Activated T-helper 17 cell treated with anti-CD3 and anti-CD28 coated beads, Interleukin-2, amount 50 U/mL, for 72 hours (primary cell): ENCODE results near the gene NGRN. TPM values are rescaled to one million over a fixed set of nuclear protein-coding genes. Genes with fewer than 3 reads are reported as not detected.
"Not testable (repeated sequence)": the region's sequence is repeated elsewhere in the genome, so short reads cannot be mapped to it uniquely, and the experiment has no call there.

Source experiments
- ATAC-seq: fragments of 150-1000 bp; cut with Tn5 transposase; replicated peaks from 2 replicates; pipeline ENCODE4 v1.10.0; 2021; ENCODE audit warnings: mild to moderate bottlenecking, moderate library complexity
- H3K27ac Mint-ChIP-seq: one replicate; pipeline ENCODE4 v1.8.0; 2022; ENCODE audit warnings: mixed read lengths
- H3K27me3 Mint-ChIP-seq: one replicate; pipeline ENCODE4 v1.8.0; 2022; ENCODE audit warnings: mixed read lengths
- H3K36me3 Mint-ChIP-seq: one replicate; pipeline ENCODE4 v1.8.0; 2022; ENCODE audit warnings: low read depth, mild to moderate bottlenecking, mixed read lengths
- H3K4me1 Mint-ChIP-seq: one replicate; pipeline ENCODE4 v1.8.0; 2022; ENCODE audit warnings: mixed read lengths
- H3K4me3 Mint-ChIP-seq: one replicate; pipeline ENCODE4 v1.8.0; 2022; ENCODE audit warnings: mild to moderate bottlenecking, mixed read lengths
- H3K9me3 Mint-ChIP-seq: one replicate; pipeline ENCODE4 v1.8.0; 2022; ENCODE audit warnings: mixed read lengths
- total RNA-seq, 2 donors: library from RNA; stranded (reverse); gene quantifications; one replicate each; pipeline ENCODE4 v1.2.3, GENCODE V29; 2022

The NGRN gene
- total RNA-seq, 2 donors from 2014 or later, result 22.4 to 31.1 TPM

DNA sequence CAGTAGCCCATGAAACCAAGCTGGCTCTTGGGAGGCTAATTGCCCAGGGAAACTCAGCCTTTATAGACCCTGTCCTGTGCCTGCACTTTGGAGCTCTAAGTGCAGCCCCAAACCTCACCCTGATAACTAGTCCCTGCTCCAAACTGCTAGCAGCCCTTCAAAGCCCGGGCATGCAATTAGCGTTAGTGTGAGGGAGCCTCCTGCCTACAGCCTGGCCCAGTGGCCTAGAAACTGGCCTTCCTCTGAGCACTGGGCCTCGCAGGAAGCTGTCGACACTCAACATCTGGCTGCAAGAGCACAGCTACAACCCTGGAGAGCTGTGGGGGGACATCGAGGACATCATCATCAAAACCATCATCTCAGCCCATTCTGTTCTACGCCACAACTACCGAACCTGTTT is 7.7 kb upstream of the NGRN start:
- Mint-ChIP-seq H3K4me1 (peaks cover 4% of the 10 kb centered on the region), H3K36me3 (no peaks in the 10 kb centered on the region), H3K9me3 (no peaks in the 10 kb centered on the region), H3K27me3 (no peaks in the 10 kb centered on the region), H3K27ac (no peak overlapping the region), H3K4me3 (no peak overlapping the region)
- no peak for ATAC-seq

- H3K4me3 Mint-ChIP-seq, result peak overlapping the region; percentile 25
- no peaks in the 10 kb centered on the region for H3K27me3 Mint-ChIP-seq
- peak overlapping the region; percentile 77 for H3K27ac Mint-ChIP-seq
- peak; percentile 90 for ATAC-seq
- H3K4me1 Mint-ChIP-seq, result peaks cover 4% of the 10 kb centered on the region
- no peaks in the 10 kb centered on the region for H3K36me3 Mint-ChIP-seq
- H3K9me3 Mint-ChIP-seq, result no peaks in the 10 kb centered on the region
Observed at GRCh38 chr15:90259524-90259923, 5.9 kb upstream of the NGRN start.

- not testable (repeated sequence) for H3K9me3 Mint-ChIP-seq, H3K27ac Mint-ChIP-seq, H3K36me3 Mint-ChIP-seq, ATAC-seq, H3K27me3 Mint-ChIP-seq, H3K4me1 Mint-ChIP-seq, H3K4me3 Mint-ChIP-seq
Observed at GRCh38 chr15:90260731-90261130, 4.7 kb upstream of the NGRN start.

- Mint-ChIP-seq H3K27ac (peak overlapping the region; percentile 7), H3K9me3 (no peaks in the 10 kb centered on the region), H3K27me3 (no peaks in the 10 kb centered on the region), H3K4me1 (peaks cover 4% of the 10 kb centered on the region), H3K36me3 (peaks cover 9% of the 10 kb centered on the region), H3K4me3 (no peak overlapping the region)
- ATAC-seq, result no peak
Observed at GRCh38 chr15:90261811-90262210, 3.7 kb upstream of the NGRN start.

DNA sequence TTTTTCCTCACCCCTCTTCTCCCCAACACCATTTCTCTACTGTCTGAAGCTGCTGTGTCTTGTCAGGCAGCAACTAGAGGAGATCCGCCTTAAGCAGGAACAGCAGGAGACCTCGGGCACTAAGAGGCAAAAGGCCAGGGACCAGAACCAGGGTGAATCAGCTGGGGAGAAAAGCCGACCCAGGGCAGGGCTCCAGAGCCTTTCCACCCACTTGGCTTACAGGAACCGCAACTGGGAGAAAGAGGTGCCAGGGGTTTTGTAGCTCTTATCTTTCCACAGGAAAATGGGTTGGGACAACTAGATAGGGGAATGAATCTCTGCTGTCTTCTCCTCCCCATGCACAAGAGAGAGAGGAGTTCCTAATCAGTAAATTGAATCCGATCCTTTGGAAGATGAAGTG is 3.0 kb upstream of the NGRN start:
- Mint-ChIP-seq H3K27me3 (no peaks in the 10 kb centered on the region), H3K4me3 (no peak overlapping the region), H3K27ac (peak overlapping the region; percentile 7), H3K9me3 (no peaks in the 10 kb centered on the region), H3K36me3 (peaks cover 15% of the 10 kb centered on the region), H3K4me1 (peaks cover 4% of the 10 kb centered on the region)
- no peak for ATAC-seq

- H3K27ac Mint-ChIP-seq, result peak overlapping the region; percentile 98
- H3K9me3 Mint-ChIP-seq, result no peaks in the 10 kb centered on the region
- peak; percentile 69 for ATAC-seq
- H3K36me3 Mint-ChIP-seq, result peaks cover 36% of the 10 kb centered on the region
- H3K4me1 Mint-ChIP-seq, result peaks cover 17% of the 10 kb centered on the region
- peak overlapping the region; percentile 97 for H3K4me3 Mint-ChIP-seq
- H3K27me3 Mint-ChIP-seq, result no peaks in the 10 kb centered on the region
Observed at GRCh38 chr15:90264671-90265070, 801 bp upstream of the NGRN start.

- Mint-ChIP-seq H3K27me3 (no peaks in the 10 kb centered on the region), H3K36me3 (peaks cover 50% of the 10 kb centered on the region), H3K4me3 (peak overlapping the region; percentile 97), H3K9me3 (no peaks in the 10 kb centered on the region), H3K27ac (peak overlapping the region; percentile 98), H3K4me1 (peaks cover 26% of the 10 kb centered on the region)
- peak; percentile 38 for ATAC-seq
Observed at GRCh38 chr15:90266061-90266431, 574 bp downstream of the NGRN start.

DNA sequence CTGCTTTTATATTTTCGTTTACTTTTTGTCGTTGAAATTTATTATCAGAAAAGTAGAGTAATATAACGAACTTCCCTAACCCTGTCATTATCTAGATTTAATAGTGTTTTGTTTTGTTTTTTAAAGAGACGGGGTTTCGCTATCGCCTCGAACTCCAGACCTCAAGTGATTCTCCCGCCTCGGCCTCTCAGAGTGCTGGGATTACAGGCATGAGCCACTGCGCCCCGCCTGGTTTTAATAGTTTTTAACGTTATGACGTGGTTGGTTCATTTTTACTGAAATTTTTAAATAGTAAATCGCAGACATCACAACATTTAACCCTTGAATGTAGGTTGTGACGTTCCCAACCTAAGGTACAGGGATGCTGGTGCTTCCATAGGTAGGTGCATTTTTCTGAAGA is 1.0 kb downstream of the NGRN start:
- peaks cover 30% of the 10 kb centered on the region for H3K4me1 Mint-ChIP-seq
- H3K4me3 Mint-ChIP-seq, result peak overlapping the region; percentile 97
- H3K27ac Mint-ChIP-seq, result peak overlapping the region; percentile 98
- H3K9me3 Mint-ChIP-seq, result no peaks in the 10 kb centered on the region
- peaks cover 54% of the 10 kb centered on the region for H3K36me3 Mint-ChIP-seq
- no peak for ATAC-seq
- H3K27me3 Mint-ChIP-seq, result no peaks in the 10 kb centered on the region

- Mint-ChIP-seq H3K4me3 (peak overlapping the region; percentile 97), H3K9me3 (no peaks in the 10 kb centered on the region), H3K27ac (peak overlapping the region; percentile 82), H3K4me1 (peaks cover 30% of the 10 kb centered on the region), H3K36me3 (peaks cover 73% of the 10 kb centered on the region), H3K27me3 (no peaks in the 10 kb centered on the region)
- ATAC-seq, result no peak
Observed at GRCh38 chr15:90268415-90268814, 2.9 kb downstream of the NGRN start.

DNA sequence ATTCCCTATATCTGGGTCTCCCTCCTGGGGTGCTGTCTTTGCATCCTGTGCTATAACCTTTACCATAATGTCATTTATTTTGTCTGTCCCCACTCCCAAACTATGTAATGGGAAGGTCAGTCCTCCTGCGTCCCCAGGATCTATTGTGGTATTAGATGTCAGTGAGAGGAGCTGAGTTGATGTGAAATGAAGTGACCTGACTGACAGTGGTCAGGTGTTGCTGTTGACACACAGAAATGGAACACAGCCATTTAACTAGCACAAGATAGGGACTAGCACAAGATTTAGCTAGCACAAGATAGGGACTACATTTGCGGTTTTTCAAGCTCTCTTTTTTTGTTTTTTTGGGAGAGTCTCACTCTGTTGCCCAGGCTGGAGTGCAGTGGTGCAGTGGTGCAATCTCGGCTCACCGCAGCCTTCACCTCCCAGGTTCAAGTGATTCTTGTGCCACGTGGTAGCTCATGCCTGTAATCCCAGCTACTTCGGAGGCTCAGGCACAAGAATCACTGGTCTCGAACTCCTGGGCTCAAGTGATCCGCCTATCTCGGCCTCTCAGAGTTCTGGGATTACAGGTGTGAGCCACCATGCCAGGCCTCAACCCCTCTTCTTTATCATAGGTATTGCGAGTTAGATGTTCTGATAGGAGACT is 5.2 kb downstream of the NGRN start:
- ATAC-seq, result no peak
- no peaks in the 10 kb centered on the region for H3K9me3 Mint-ChIP-seq
- H3K27me3 Mint-ChIP-seq, result no peaks in the 10 kb centered on the region
- H3K4me3 Mint-ChIP-seq, result peak overlapping the region; percentile 42
- peaks cover 93% of the 10 kb centered on the region for H3K36me3 Mint-ChIP-seq
- peaks cover 34% of the 10 kb centered on the region for H3K4me1 Mint-ChIP-seq
- peak overlapping the region; percentile 83 for H3K27ac Mint-ChIP-seq

- no peak for ATAC-seq
- Mint-ChIP-seq H3K36me3 (peaks cover 94% of the 10 kb centered on the region), H3K27me3 (no peaks in the 10 kb centered on the region), H3K4me3 (no peak overlapping the region), H3K9me3 (no peaks in the 10 kb centered on the region), H3K4me1 (peaks cover 37% of the 10 kb centered on the region), H3K27ac (peak overlapping the region; percentile 83)
Observed at GRCh38 chr15:90271459-90272166, 6.1 kb downstream of the NGRN start.

- H3K27me3 Mint-ChIP-seq, H3K4me3 Mint-ChIP-seq, ATAC-seq, H3K27ac Mint-ChIP-seq, H3K9me3 Mint-ChIP-seq, H3K4me1 Mint-ChIP-seq: not testable (repeated sequence)
- H3K36me3 Mint-ChIP-seq, result peaks cover 27% of the 10 kb centered on the region
Observed at GRCh38 chr15:90278467-90278866, 13.0 kb downstream of the NGRN start.

GRCh38 chr15:90280743-90281142 is 15.3 kb downstream of the NGRN start:
- H3K36me3 Mint-ChIP-seq, result not testable (repeated sequence)

DNA sequence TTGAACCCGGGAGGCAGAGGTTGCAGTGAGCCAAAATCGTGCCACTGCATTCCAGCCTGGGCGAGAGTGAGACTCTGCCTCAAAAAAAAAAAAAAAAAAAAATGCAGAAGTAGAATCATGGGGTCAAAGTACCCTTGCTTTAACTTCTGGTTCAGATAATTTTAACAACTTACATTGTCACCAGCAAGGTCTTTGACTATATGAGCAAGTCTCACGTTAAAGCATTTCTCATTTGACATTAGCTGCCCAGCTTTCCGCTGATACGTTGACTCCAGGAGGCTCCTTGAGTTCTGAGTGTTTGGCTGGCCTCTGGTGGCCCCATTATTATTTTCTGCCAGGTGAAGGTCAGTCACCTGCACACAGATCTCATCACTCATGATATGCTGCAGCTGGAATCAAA is 16.2 kb downstream of the NGRN start:
- H3K27ac Mint-ChIP-seq, ATAC-seq, H3K9me3 Mint-ChIP-seq, H3K27me3 Mint-ChIP-seq, H3K4me1 Mint-ChIP-seq, H3K36me3 Mint-ChIP-seq, H3K4me3 Mint-ChIP-seq: not testable (repeated sequence)

More at GRCh38 chr15:90280743-90281142, 15.3 kb downstream of the NGRN start:
- H3K4me3 Mint-ChIP-seq, H3K27me3 Mint-ChIP-seq, H3K9me3 Mint-ChIP-seq, ATAC-seq, H3K4me1 Mint-ChIP-seq, H3K27ac Mint-ChIP-seq: not testable (repeated sequence)

DNA sequence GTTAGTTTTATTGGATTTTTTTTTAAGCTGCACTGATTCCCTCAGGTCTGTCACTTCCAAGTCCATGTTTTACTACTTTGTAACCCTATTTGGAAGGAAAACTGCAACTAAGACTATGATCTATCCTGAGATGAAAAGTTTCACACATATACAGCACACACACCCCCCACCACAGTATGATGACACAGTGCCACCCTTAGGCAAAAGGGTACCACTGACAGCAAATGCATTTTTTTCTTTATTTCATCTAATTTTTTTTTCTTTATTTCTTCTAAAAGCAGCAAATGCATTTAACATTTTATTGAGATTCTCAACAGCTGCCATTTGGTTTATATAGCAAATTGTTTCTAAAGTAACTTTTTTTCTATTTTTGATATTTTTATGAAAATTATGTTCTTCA is 21.2 kb downstream of the NGRN start:
- Mint-ChIP-seq H3K9me3 (no peaks in the 10 kb centered on the region), H3K27ac (no peak overlapping the region), H3K4me3 (no peak overlapping the region), H3K27me3 (no peaks in the 10 kb centered on the region), H3K4me1 (no peaks in the 10 kb centered on the region), H3K36me3 (no peaks in the 10 kb centered on the region)
- ATAC-seq, result peak; percentile 79
